ENCODE results near the gene PEAR1.

DNA sequence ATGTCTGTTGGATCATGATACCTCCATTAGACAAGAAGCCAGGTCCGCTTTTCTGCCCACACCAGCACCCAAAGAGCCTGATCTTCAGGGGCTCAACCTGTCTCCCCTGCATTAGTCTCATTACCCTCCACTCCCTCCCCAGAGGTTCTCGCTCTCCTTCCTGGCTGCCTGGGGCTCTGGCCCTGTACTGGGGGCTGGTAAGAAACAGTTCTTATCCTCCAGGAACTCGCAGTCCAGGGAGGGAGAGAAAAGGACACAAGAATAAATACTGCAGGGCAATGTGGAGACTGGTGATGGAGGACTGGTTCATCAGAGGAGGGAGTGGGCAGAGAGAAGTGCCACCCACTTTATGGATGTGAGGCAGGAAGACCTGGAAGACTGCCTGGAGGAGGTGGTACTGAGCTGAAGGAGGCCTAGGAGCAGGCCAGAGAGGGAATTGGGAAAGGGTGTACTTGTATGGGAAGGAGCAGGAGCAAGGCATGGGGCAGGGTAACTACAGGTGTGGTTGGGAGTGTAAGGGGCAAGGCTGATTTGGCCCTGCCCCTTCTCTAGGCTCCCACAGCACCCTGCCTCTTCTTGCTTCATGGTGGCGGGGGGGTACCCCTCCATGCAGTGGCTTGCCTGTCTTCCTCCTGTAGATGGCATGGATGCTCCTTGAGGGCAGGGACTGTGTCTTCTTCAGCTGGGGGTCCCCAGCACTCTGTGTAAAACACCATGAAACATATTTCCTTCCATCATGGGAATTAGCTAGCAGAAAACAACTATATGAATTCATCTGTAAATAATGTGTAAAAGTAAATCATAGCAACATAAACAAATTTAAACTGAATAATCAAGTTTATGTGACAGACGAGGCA lies 31.9 kb downstream of the PEAR1 start:
- TF ChIP-seq, protein P1, sequence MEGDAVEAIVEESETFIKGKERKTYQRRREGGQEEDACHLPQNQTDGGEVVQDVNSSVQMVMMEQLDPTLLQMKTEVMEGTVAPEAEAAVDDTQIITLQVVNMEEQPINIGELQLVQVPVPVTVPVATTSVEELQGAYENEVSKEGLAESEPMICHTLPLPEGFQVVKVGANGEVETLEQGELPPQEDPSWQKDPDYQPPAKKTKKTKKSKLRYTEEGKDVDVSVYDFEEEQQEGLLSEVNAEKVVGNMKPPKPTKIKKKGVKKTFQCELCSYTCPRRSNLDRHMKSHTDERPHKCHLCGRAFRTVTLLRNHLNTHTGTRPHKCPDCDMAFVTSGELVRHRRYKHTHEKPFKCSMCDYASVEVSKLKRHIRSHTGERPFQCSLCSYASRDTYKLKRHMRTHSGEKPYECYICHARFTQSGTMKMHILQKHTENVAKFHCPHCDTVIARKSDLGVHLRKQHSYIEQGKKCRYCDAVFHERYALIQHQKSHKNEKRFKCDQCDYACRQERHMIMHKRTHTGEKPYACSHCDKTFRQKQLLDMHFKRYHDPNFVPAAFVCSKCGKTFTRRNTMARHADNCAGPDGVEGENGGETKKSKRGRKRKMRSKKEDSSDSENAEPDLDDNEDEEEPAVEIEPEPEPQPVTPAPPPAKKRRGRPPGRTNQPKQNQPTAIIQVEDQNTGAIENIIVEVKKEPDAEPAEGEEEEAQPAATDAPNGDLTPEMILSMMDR (IDR thresholded peaks at IDR 0.05; ENCODE audit: low read depth, low read length): no peak
- TF ChIP-seq POLR2A (IDR thresholded peaks at IDR 0.05; ENCODE audit: extremely low read depth, insufficient read length) (no peak), MYC (IDR thresholded peaks at IDR 0.05; ENCODE audit: low read depth, low read length) (no peak)
- TF ChIP-seq, protein P2, sequence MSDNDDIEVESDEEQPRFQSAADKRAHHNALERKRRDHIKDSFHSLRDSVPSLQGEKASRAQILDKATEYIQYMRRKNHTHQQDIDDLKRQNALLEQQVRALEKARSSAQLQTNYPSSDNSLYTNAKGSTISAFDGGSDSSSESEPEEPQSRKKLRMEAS (IDR thresholded peaks at IDR 0.05; ENCODE audit: low read depth, low read length): no peak

Data from NB4 (cell line).